PFSK-1 (cell line): Measurements from ENCODE around the gene SLC25A48.

Experiments used
- FOXP2 ChIP-seq: optimal IDR thresholded peaks from 2 replicates; pipeline ENCODE3; 2011; ENCODE audit warnings: borderline replicate concordance, control low read depth, inconsistent platforms; ENCODE audit not compliant: insufficient read depth; ENCODE audit errors: extremely low read length, extremely low read depth
- POLR2AphosphoS5 ChIP-seq: IDR thresholded peaks from 2 replicates; pipeline ENCODE4 v1.6.1; 2012; ENCODE audit warnings: low read depth, mild to moderate bottlenecking, control low read depth, low read length, moderate library complexity
- REST ChIP-seq, 2 experiments: IDR thresholded peaks; 2 replicates each; pipeline versions ENCODE4 v1.6.1 to v1.8.0; 2011 to 2012; ENCODE audit warnings: low read depth in 2 of 2, low read length in 2 of 2, control low read depth in 1 of 2, inconsistent platforms in 1 of 2, mild to moderate bottlenecking in 1 of 2, moderate library complexity in 1 of 2; ENCODE audit not compliant: insufficient read depth in 1 of 2
- SIN3A ChIP-seq: IDR thresholded peaks from 2 replicates; pipeline ENCODE4 v1.6.1; 2012; ENCODE audit warnings: mild to moderate bottlenecking, low read length, moderate library complexity, borderline replicate concordance; ENCODE audit not compliant: insufficient read depth
- TAF1 ChIP-seq: IDR thresholded peaks from 2 replicates; pipeline ENCODE4 v1.6.1; 2012; ENCODE audit warnings: low read length, control low read depth, borderline replicate concordance; ENCODE audit not compliant: insufficient read depth

Gene SLC25A48

GRCh38 chr5:135822286-135822685, 12.2 kb upstream of the SLC25A48 start:
- TF ChIP-seq REST (IDR thresholded peaks at IDR 0.05; ENCODE audit: insufficient read depth in 1 of 2, low read depth in 2 of 2, low read length in 2 of 2) (no peak), SIN3A (no peak), POLR2AphosphoS5 (no peak), FOXP2 (no peak), TAF1 (no peak)

- TF ChIP-seq SIN3A (no peak), FOXP2 (no peak), POLR2AphosphoS5 (no peak), TAF1 (no peak), REST (IDR thresholded peaks at IDR 0.05; ENCODE audit: insufficient read depth in 1 of 2, low read depth in 2 of 2, low read length in 2 of 2) (no peak)
These were observed 11.5 kb upstream of the SLC25A48 start for GRCh38 chr5:135822959-135823358.

- TF ChIP-seq SIN3A (no peak), REST (IDR thresholded peaks at IDR 0.05; ENCODE audit: insufficient read depth in 1 of 2, low read depth in 2 of 2, low read length in 2 of 2) (no peak), TAF1 (no peak), POLR2AphosphoS5 (no peak), FOXP2 (no peak)
These were observed 10.6 kb upstream of the SLC25A48 start for GRCh38 chr5:135823881-135824280.

GRCh38 chr5:135824541-135825041, 9.9 kb upstream of the SLC25A48 start:
- TF ChIP-seq SIN3A = no peak
- TF ChIP-seq REST (IDR thresholded peaks at IDR 0.05; ENCODE audit: insufficient read depth in 1 of 2, low read depth in 2 of 2, low read length in 2 of 2) = no peak
- no peak for TF ChIP-seq TAF1
- TF ChIP-seq FOXP2 = no peak
- no peak for TF ChIP-seq POLR2AphosphoS5

GRCh38 chr5:135825373-135826220, 8.9 kb upstream of the SLC25A48 start:
- TF ChIP-seq SIN3A (no peak), FOXP2 (no peak)
